H1 (cell line): ENCODE data around the gene DOK7. TPM values are rescaled to one million over a fixed set of nuclear protein-coding genes. Genes with fewer than 3 reads are reported as not detected.

Experiments used
- CTCF ChIA-PET: fragments of 300-600 bp; sonication (Branson Sonifier 250); formaldehyde crosslinking; loops from one replicate; lab custom pipeline; 2021; ENCODE audit not compliant: partially characterized antibody; lab: Charles Lee
- POLR2A ChIA-PET: fragments of 300-600 bp; sonication (Branson Sonifier 250); formaldehyde crosslinking; loops from one replicate; lab custom pipeline; 2021; ENCODE audit warnings: inconsistent platforms; ENCODE audit not compliant: partially characterized antibody; lab: Charles Lee
- DNase-seq, 2 experiments: peaks; one replicate each; pipeline versions ENCODE4 v3.0.0 to v3.0.0-alpha.2; 2010 to 2022; ENCODE audit warnings: low spot score in 2 of 2, low read depth in 1 of 2, mixed read lengths in 1 of 2
- FAIRE-seq: peaks from 2 replicates; lab custom pipeline; 2011; peaks lifted over from hg19 to GRCh38; lab: Jason Lieb, UNC
- H2AFZ ChIP-seq: 2 replicates; pipeline ENCODE4 v1.8.1; 2012; ENCODE audit warnings: low read length, inconsistent platforms
- H2AK5ac ChIP-seq: 2 replicates; pipeline ENCODE4 v1.6.1; 2013; ENCODE audit warnings: low read depth, low read length
- H2BK120ac ChIP-seq: replicated peaks from 2 replicates; pipeline ENCODE3; 2013; ENCODE audit warnings: low read depth, low read length, inconsistent platforms
- H2BK12ac ChIP-seq: 2 replicates; pipeline ENCODE4 v1.6.1; 2013; ENCODE audit warnings: low read depth, low read length
- H2BK15ac ChIP-seq: 2 replicates; pipeline ENCODE4 v1.6.1; 2013; ENCODE audit warnings: low read length
- H2BK20ac ChIP-seq: 2 replicates; pipeline ENCODE4 v1.6.1; 2013; ENCODE audit warnings: low read length
- H2BK5ac ChIP-seq: 2 replicates; pipeline ENCODE4 v1.6.1; 2013; ENCODE audit warnings: low read depth, low read length
- H3K14ac ChIP-seq: 2 replicates; pipeline ENCODE4 v1.6.1; 2013; ENCODE audit warnings: inconsistent platforms; ENCODE audit not compliant: insufficient read length
- H3K18ac ChIP-seq: 2 replicates; pipeline ENCODE4 v1.6.1; 2013; ENCODE audit warnings: low read length; ENCODE audit errors: extremely low read depth
- H3K23ac ChIP-seq: 2 replicates; pipeline ENCODE4 v1.6.1; 2013; ENCODE audit warnings: inconsistent platforms; ENCODE audit not compliant: insufficient read length
- H3K23me2 ChIP-seq: 2 replicates; pipeline ENCODE4 v1.6.1; 2013; ENCODE audit warnings: low read depth, low read length
- H3K27ac ChIP-seq: 2 replicates; pipeline ENCODE4 v1.6.1; 2011; ENCODE audit warnings: low read depth, low read length, inconsistent platforms
- H3K27me3 ChIP-seq, 4 experiments: replicated peaks in 1 of 4; 1 replicate in 1 of 4; 2 replicates in 3 of 4; pipeline versions ENCODE4 v1.6.1 to v1.8.1; 2011 to 2013; ENCODE audit warnings: low read length in 3 of 4, mild to moderate bottlenecking in 3 of 4, inconsistent platforms in 2 of 4, mixed read lengths in 2 of 4, moderate library complexity in 1 of 4; ENCODE audit not compliant: control insufficient read depth in 3 of 4, insufficient read depth in 3 of 4; ENCODE audit errors: extremely low read depth in 1 of 4
- H3K36me3 ChIP-seq, 4 experiments: 2 replicates each; pipeline versions ENCODE4 v1.6.1 to v1.8.1; 2011 to 2013; ENCODE audit warnings: mild to moderate bottlenecking in 4 of 4, low read length in 3 of 4, moderate library complexity in 2 of 4, control low read depth in 1 of 4, inconsistent platforms in 1 of 4; ENCODE audit not compliant: insufficient read depth in 4 of 4, control insufficient read depth in 2 of 4
- H3K4ac ChIP-seq: replicated peaks from 2 replicates; pipeline ENCODE3; 2013; ENCODE audit warnings: low read length, low read depth, mixed read lengths, inconsistent platforms; ENCODE audit not compliant: insufficient read length
- H3K4me1 ChIP-seq, 4 experiments: replicated peaks in 1 of 4; 1 replicate in 1 of 4; 2 replicates in 3 of 4; pipeline versions ENCODE4 v1.6.1 to v1.8.1; 2011 to 2013; ENCODE audit warnings: low read length in 3 of 4, inconsistent platforms in 2 of 4, mixed read lengths in 1 of 4; ENCODE audit not compliant: insufficient read depth in 4 of 4, control insufficient read depth in 3 of 4
- H3K4me2 ChIP-seq, 2 experiments: 2 replicates each; pipeline versions ENCODE4 v1.6.1 to v1.8.1; 2011 to 2013; ENCODE audit warnings: low read depth in 2 of 2, low read length in 2 of 2, control low read depth in 1 of 2, inconsistent platforms in 1 of 2, mild to moderate bottlenecking in 1 of 2; ENCODE audit not compliant: insufficient read depth in 1 of 2
- H3K4me3 ChIP-seq, 4 experiments: fragments of 200-600, 300-600 bp in 1 of 4; sonication (generic), shearing (Covaris generic), sonication (Bioruptor Twin) in 1 of 4; 2 replicates each; pipeline versions ENCODE4 v1.5.1 to v1.8.1; 2011 to 2016; ENCODE audit warnings: low read length in 4 of 4, low read depth in 3 of 4, control low read depth in 2 of 4, inconsistent platforms in 2 of 4, mild to moderate bottlenecking in 2 of 4, mixed read lengths in 1 of 4, moderate library complexity in 1 of 4; ENCODE audit not compliant: insufficient read depth in 2 of 4; ENCODE audit errors: extremely low read depth in 1 of 4
- H3K56ac ChIP-seq: replicated peaks from 2 replicates; pipeline ENCODE3; 2013; ENCODE audit warnings: low read depth, mild to moderate bottlenecking, mixed read lengths, low read length, inconsistent platforms; ENCODE audit not compliant: insufficient read length
- H3K79me1 ChIP-seq: 2 replicates; pipeline ENCODE4 v1.6.1; 2013; ENCODE audit warnings: low read depth, low read length, control low read depth
- H3K79me2 ChIP-seq, 2 experiments: 2 replicates each; pipeline versions ENCODE4 v1.6.1 to v1.8.1; 2012 to 2013; ENCODE audit warnings: low read length in 2 of 2, mild to moderate bottlenecking in 2 of 2, inconsistent platforms in 1 of 2; ENCODE audit not compliant: insufficient read depth in 2 of 2, control insufficient read depth in 1 of 2
- H3K9ac ChIP-seq, 4 experiments: replicated peaks in 1 of 4; 1 replicate in 1 of 4; 2 replicates in 3 of 4; pipeline versions ENCODE4 v1.6.1 to v1.8.1; 2011 to 2013; ENCODE audit warnings: low read depth in 3 of 4, low read length in 3 of 4, control low read depth in 2 of 4, mild to moderate bottlenecking in 2 of 4, moderate library complexity in 2 of 4, inconsistent platforms in 1 of 4; ENCODE audit errors: extremely low read depth in 1 of 4
- H3K9me3 ChIP-seq, 2 experiments: 2 replicates each; pipeline versions ENCODE4 v1.6.1 to v1.8.1; 2012 to 2013; ENCODE audit warnings: mild to moderate bottlenecking in 2 of 2, moderate library complexity in 2 of 2, control low read depth in 1 of 2, inconsistent platforms in 1 of 2, low read depth in 1 of 2, low read length in 1 of 2, mixed read lengths in 1 of 2; ENCODE audit not compliant: insufficient read depth in 2 of 2
- H4K20me1 ChIP-seq, 2 experiments: replicated peaks in 1 of 2; 2 replicates each; pipeline versions ENCODE3 to v1.8.1; 2011 to 2013; ENCODE audit warnings: inconsistent platforms in 2 of 2, low read length in 2 of 2, mild to moderate bottlenecking in 1 of 2; ENCODE audit not compliant: insufficient read depth in 2 of 2, control insufficient read depth in 1 of 2
- H4K5ac ChIP-seq: 2 replicates; pipeline ENCODE4 v1.6.1; 2013; ENCODE audit warnings: low read length, low read depth, mixed read lengths, inconsistent platforms; ENCODE audit not compliant: insufficient read length
- H4K8ac ChIP-seq: 2 replicates; pipeline ENCODE4 v1.8.0; 2013; ENCODE audit warnings: mild to moderate bottlenecking, moderate library complexity, low read length, inconsistent platforms; ENCODE audit not compliant: insufficient read depth; ENCODE audit errors: extremely low read depth
- H4K91ac ChIP-seq: replicated peaks from 2 replicates; pipeline ENCODE3; 2013; ENCODE audit warnings: low read length, mixed read lengths, inconsistent platforms; ENCODE audit not compliant: insufficient read length
- CEBPB ChIP-seq: IDR thresholded peaks from 2 replicates; pipeline ENCODE4 v1.6.1; 2012; ENCODE audit warnings: low read depth, low read length
- CHD2 ChIP-seq: IDR thresholded peaks from 2 replicates; pipeline ENCODE4 v1.6.1; 2012; ENCODE audit warnings: low read length, improper control_type of control experiment
- E2F6 ChIP-seq: IDR thresholded peaks from 2 replicates; pipeline ENCODE4 v1.6.1; 2012; ENCODE audit warnings: inconsistent platforms
- NRF1 ChIP-seq: IDR thresholded peaks from 2 replicates; pipeline ENCODE4 v1.6.1; 2011; ENCODE audit warnings: mild to moderate bottlenecking, low read depth, low read length, improper control_type of control experiment
- PHF8 ChIP-seq: fragments of 200-600 bp; sonication (generic); conservative IDR thresholded peaks from 2 replicates; pipeline ENCODE4 v1.7.1; 2012; ENCODE audit warnings: low read depth, mild to moderate bottlenecking, inconsistent platforms, low read length, moderate library complexity
- POLR2A ChIP-seq, 2 experiments: IDR thresholded peaks; 1 replicate in 1 of 2; 2 replicates in 1 of 2; pipeline ENCODE4 v1.6.1; 2011; ENCODE audit warnings: low read depth in 2 of 2, low read length in 2 of 2, mild to moderate bottlenecking in 2 of 2; ENCODE audit errors: control extremely low read depth in 1 of 2
- POLR2AphosphoS5 ChIP-seq: IDR thresholded peaks from 2 replicates; pipeline ENCODE4 v1.6.1; 2011; ENCODE audit warnings: low read depth, low read length
- RAD21 ChIP-seq, 2 experiments: IDR thresholded peaks in 1 of 2; conservative IDR thresholded peaks in 1 of 2; 2 replicates each; pipeline ENCODE4 v1.6.1; 2011; ENCODE audit warnings: low read depth in 2 of 2, low read length in 2 of 2, improper control_type of control experiment in 1 of 2, inconsistent platforms in 1 of 2, mild to moderate bottlenecking in 1 of 2, moderate library complexity in 1 of 2
- RFX5 ChIP-seq: IDR thresholded peaks from 2 replicates; pipeline ENCODE4 v1.6.1; 2011; ENCODE audit warnings: low read depth, low read length, improper control_type of control experiment, borderline replicate concordance
- RXRA ChIP-seq: IDR thresholded peaks from 2 replicates; pipeline ENCODE4 v1.6.1; 2011; ENCODE audit warnings: low read depth, mild to moderate bottlenecking, low read length, moderate library complexity; ENCODE audit not compliant: insufficient read depth
- SP2 ChIP-seq: IDR thresholded peaks from 2 replicates; pipeline ENCODE4 v1.6.1; 2012; ENCODE audit warnings: mild to moderate bottlenecking, low read length, inconsistent platforms
- ZNF274 ChIP-seq: IDR thresholded peaks from 2 replicates; pipeline ENCODE4 v1.7.0; 2012; ENCODE audit warnings: low read length, borderline replicate concordance; ENCODE audit errors: extremely low read depth
- WGBS, 2 experiments: shearing (Covaris generic) in 1 of 2; methylation state at CpG; one replicate each; pipeline versions ENCODE4 v1.1.6 to v1.1.7; 2013 to 2015; ENCODE audit warnings: low lambda C conversion rate in 2 of 2, mixed read lengths in 2 of 2, inconsistent platforms in 1 of 2, low coverage in 1 of 2, missing lambda C conversion rate in 1 of 2; ENCODE audit not compliant: insufficient replicate concordance in 2 of 2, insufficient coverage in 1 of 2, insufficient read length in 1 of 2; ENCODE audit errors: extremely low coverage in 1 of 2, missing lambda C conversion rate in 1 of 2; 5-methylcytosine and 5-hydroxymethylcytosine counted together
- polyA plus RNA-seq, 7 experiments: library from polyadenylated mRNA; depleted of rRNA in 3 of 7; stranded (reverse) in 5 of 7; unstranded in 2 of 7; fragments of >200 nt in 5 of 7; fragments of 200-250 nt in 2 of 7; gene quantifications; 1 replicate in 5 of 7; 2 replicates in 1 of 7; 4 replicates in 1 of 7; pipeline versions ENCODE4 v1.2.1 to v1.2.3, GENCODE V29; 2011 to 2013; ENCODE audit warnings: missing spikeins in 2 of 7, mixed read lengths in 2 of 7
- total RNA-seq: library from RNA; stranded (reverse); fragmentation: NEBNext Ultra II Directional; extraction: Animal tissue kit (Norgen Biotek cat#: 25700); gene quantifications from 2 replicates; pipeline ENCODE4 v1.2.1, GENCODE V29; 2021

The DOK7 gene
- total and polyA plus RNA-seq, 2 of the 8 experiments (the other 6 are each of a cell fraction or from before 2014, with no cell fraction given): 0.32 TPM; not detected in 1

DNA sequence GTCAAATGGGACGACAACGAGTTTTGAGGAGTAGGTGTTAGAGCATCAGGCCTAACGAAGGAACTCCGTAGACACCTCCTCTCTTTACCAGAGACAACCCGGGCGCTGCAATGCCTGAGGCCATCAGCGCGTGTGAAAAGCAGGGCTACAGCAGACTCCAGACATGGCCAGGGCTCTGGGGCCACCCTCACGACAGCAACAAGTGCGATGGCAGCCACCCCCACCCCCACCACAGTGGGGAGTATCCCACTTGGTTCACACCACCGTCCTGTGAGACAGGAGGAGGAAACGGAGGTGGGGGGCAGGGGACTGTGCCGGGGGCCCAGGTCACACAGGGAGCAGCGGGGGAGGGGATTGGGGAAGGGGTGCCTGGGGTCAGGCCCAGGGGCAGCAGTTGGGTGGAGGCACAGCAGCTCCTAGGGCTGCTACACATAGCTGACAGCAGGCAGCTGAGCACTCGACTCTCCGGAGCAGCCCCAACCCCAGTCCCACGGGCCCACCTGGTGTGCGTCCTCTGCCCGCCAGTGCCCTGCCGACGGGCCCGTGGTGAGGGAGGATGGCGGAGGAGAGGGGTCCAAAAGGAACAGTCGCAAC is 60.6 kb downstream of the DOK7 start:
- DNase-seq (no peak), FAIRE-seq (no peak)
- no peak overlapping the region for H3K27ac ChIP-seq
- no peak overlapping the region for H2BK20ac ChIP-seq
- no peak overlapping the region for H2AK5ac ChIP-seq
- H3K9me3 ChIP-seq: no peaks in the 10 kb centered on the region
- no peak overlapping the region for H2BK15ac ChIP-seq
- no peak overlapping the region for H3K23ac ChIP-seq
- H3K79me1 ChIP-seq: peaks cover 19% of the 10 kb centered on the region
- H4K5ac ChIP-seq: no peak overlapping the region
- no peaks in the 10 kb centered on the region for H3K23me2 ChIP-seq
- ChIA-PET CTCF (no interaction called here), POLR2A (no interaction called here)
- no peak overlapping the region for H3K4me3 ChIP-seq
- no peak overlapping the region for H2BK120ac ChIP-seq
- H4K8ac ChIP-seq: no peak overlapping the region
- 88% methylated on average over 24 of the region's 24 CpGs; no CpG with 5 or more reads in 1 of the 2 experiments for WGBS, 2 experiments
- H3K14ac ChIP-seq: no peak overlapping the region
- H3K27me3 ChIP-seq: no peaks in the 10 kb centered on the region
- H4K91ac ChIP-seq: no peak overlapping the region
- peaks cover 0 to 11% of the 10 kb centered on the region in 2 experiments; a peak in 1 of 4 replicates for H3K79me2 ChIP-seq
- no peak overlapping the region for H2BK12ac ChIP-seq
- peaks cover 20 to 59% of the 10 kb centered on the region in 2 experiments for H4K20me1 ChIP-seq
- TF ChIP-seq PHF8 (no peak), SP2 (no peak), RXRA (no peak), RAD21 (IDR thresholded peaks at IDR 0.05 in 1 of 2, conservative IDR thresholded peaks at IDR 0.05 in 1 of 2; ENCODE audit: low read depth in 2 of 2, low read length in 2 of 2) (no peak), CEBPB (no peak), ZNF274 (no peak), E2F6 (no peak), POLR2A (IDR thresholded peaks at IDR 0.05; ENCODE audit: control extremely low read depth in 1 of 2, low read depth in 2 of 2, low read length in 2 of 2) (no peak), POLR2AphosphoS5 (no peak), RFX5 (no peak), NRF1 (no peak), CHD2 (no peak)
- TF ChIP-seq, all 59 proteins: peak for 0
- Histone ChIP-seq H3K9ac (no peak overlapping the region), H2AFZ (no peak overlapping the region), H2BK5ac (no peak overlapping the region), H3K4me1 (peaks cover 0 to 4% (median 0%) of the 10 kb centered on the region in 4 experiments; a peak in 1 of 7 replicates), H3K56ac (no peak overlapping the region), H3K18ac (no peak overlapping the region), H3K36me3 (peaks cover 11 to 45% (median 29%) of the 10 kb centered on the region in 4 experiments; a peak in 6 of 8 replicates), H3K4ac (no peak overlapping the region), H3K4me2 (no peak overlapping the region)
